Renal cortical epithelial cell (primary cell): ENCODE measurements around the gene IGSF9. TPM values are rescaled to one million over a fixed set of nuclear protein-coding genes. Genes with fewer than 3 reads are reported as not detected.
"Not testable (repeated sequence)": the region's sequence is repeated elsewhere in the genome, so short reads cannot be mapped to it uniquely, and the experiment has no call there.

Source experiments
- DNase-seq: peaks from one replicate; pipeline ENCODE4 v3.0.0-alpha.2; 2011; ENCODE audit warnings: low read depth
- total RNA-seq: library from RNA; depleted of rRNA; stranded (reverse); fragments of >200 nt; gene quantifications from 2 replicates; pipeline ENCODE4 v1.2.3, GENCODE V29; 2014

Gene IGSF9
- total RNA-seq, 1 donor from 2014 or later, result not detected

- DNase-seq, result no peak
Observed at GRCh38 chr1:159921251-159921650, 24.2 kb downstream of the IGSF9 start.

GRCh38 chr1:159920651-159921050, 24.8 kb downstream of the IGSF9 start:
- DNase-seq, result no peak

GRCh38 chr1:159920202-159920601, 25.2 kb downstream of the IGSF9 start:
- no peak for DNase-seq

GRCh38 chr1:159919236-159919865, 26.1 kb downstream of the IGSF9 start:
- DNase-seq, result no peak

GRCh38 chr1:159918352-159919200, 26.8 kb downstream of the IGSF9 start:
- DNase-seq, result no peak

GRCh38 chr1:159917533-159918351, 27.7 kb downstream of the IGSF9 start:
- no peak for DNase-seq

GRCh38 chr1:159916242-159917051, 29.0 kb downstream of the IGSF9 start:
- peak; percentile 62 for DNase-seq

- no peak for DNase-seq
Observed at GRCh38 chr1:159915571-159916241, 29.7 kb downstream of the IGSF9 start.

- no peak for DNase-seq
Observed at GRCh38 chr1:159914252-159915018, 31.0 kb downstream of the IGSF9 start.

GRCh38 chr1:159913451-159914192, 31.8 kb downstream of the IGSF9 start:
- DNase-seq, result no peak

- DNase-seq, result no peak
Observed at GRCh38 chr1:159911326-159912070, 33.9 kb downstream of the IGSF9 start.

GRCh38 chr1:159908031-159908940, 37.1 kb downstream of the IGSF9 start:
- DNase-seq, result no peak

GRCh38 chr1:159906960-159907359, 38.5 kb downstream of the IGSF9 start:
- no peak for DNase-seq

- not testable (repeated sequence) for DNase-seq
Observed at GRCh38 chr1:159904036-159904435, 41.4 kb downstream of the IGSF9 start.

- DNase-seq, result no peak
Observed at GRCh38 chr1:159902541-159902940, 42.9 kb downstream of the IGSF9 start.

GRCh38 chr1:159900755-159901360, 44.6 kb downstream of the IGSF9 start:
- DNase-seq, result no peak

- DNase-seq, result peak; percentile 76
Observed at GRCh38 chr1:159900086-159900680, 45.2 kb downstream of the IGSF9 start, which contains the start of gene CFAP45. TSS of gene CFAP45 (minus strand) at chr1:159900165. CDS start at chr1:159900098, 67 bp downstream.
